Keratinocyte (primary cell): ENCODE results near the gene FASN.

Experiments
- CTCF ChIP-seq, 3 experiments: IDR thresholded peaks in 1 of 3; conservative IDR thresholded peaks in 1 of 3; optimal IDR thresholded peaks in 1 of 3; 2 replicates in 2 of 3; 3 replicates in 1 of 3; pipeline versions ENCODE3 to v1.5.1; 2011; ENCODE audit warnings: low read length in 3 of 3, mild to moderate bottlenecking in 3 of 3, moderate library complexity in 2 of 3, control low read depth in 1 of 3, inconsistent platforms in 1 of 3; ENCODE audit not compliant: insufficient read depth in 2 of 3; ENCODE audit errors: extremely low read depth in 1 of 3
- EZH2 ChIP-seq: IDR thresholded peaks from one replicate; pipeline ENCODE4 v1.6.1; 2012; ENCODE audit warnings: inconsistent platforms, mild to moderate bottlenecking, low read length, moderate library complexity

DNA sequence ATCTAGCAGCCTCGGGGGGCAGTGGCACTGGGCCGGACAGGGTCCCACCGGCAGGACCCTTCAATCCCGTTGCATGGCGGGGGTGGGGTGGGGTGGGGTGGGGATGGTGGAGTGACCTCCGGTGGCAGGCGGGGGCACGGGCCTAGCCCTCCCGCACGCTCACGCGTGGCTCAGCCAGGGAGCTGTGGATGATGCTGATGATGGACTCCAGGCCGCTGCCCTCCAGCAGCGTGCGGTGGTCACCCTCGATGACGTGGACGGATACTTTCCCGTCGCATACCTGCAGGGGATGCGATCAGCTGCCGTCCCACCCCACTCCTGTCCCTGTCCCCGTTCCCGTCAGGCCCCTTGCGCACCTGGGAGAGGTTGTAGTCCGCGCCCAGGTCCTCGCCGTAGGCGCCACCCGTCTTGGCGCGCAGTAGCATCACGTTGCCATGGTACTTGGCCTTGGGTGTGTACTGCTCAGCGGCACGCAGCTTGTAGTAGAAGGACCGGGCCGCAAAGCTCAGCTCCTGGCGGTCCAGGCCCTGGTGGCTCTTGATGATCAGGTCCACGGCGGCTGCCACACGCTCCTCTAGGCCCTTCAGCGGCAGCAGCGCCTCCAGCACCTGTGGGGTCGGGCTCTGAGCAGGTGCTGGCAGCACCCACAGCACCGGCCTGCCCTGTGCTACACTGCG is 18.9 kb downstream of the FASN start:
- TF ChIP-seq CTCF (optimal IDR thresholded peaks at IDR 0.05 in 1 of 3, IDR thresholded peaks at IDR 0.05 in 1 of 3, conservative IDR thresholded peaks at IDR 0.05 in 1 of 3; ENCODE audit: extremely low read depth in 1 of 3, insufficient read depth in 2 of 3, low read length in 3 of 3), result no peak
- no peak for TF ChIP-seq EZH2
